Stimulated activated naive CD8-positive, alpha-beta T cell treated with anti-CD3 and anti-CD28 coated beads, Interleukin-15, Interleukin-2, amounts not matched to agents 100 ng/mL and 50 ng/mL, for 24 hours (primary cell): Measurements from ENCODE around the gene PHACTR2.

Experiments used
- H3K27ac Mint-ChIP-seq: one replicate; pipeline ENCODE4 v1.8.0; 2021; ENCODE audit warnings: mild to moderate bottlenecking, mixed read lengths
- H3K27me3 Mint-ChIP-seq: one replicate; pipeline ENCODE4 v1.8.0; 2021; ENCODE audit warnings: mixed read lengths
- H3K36me3 Mint-ChIP-seq: one replicate; pipeline ENCODE4 v1.8.0; 2021; ENCODE audit warnings: low read depth, mixed read lengths
- H3K4me1 Mint-ChIP-seq: one replicate; pipeline ENCODE4 v1.8.0; 2021; ENCODE audit warnings: low read depth, mixed read lengths
- H3K4me3 Mint-ChIP-seq: one replicate; pipeline ENCODE4 v1.8.0; 2021; ENCODE audit warnings: mild to moderate bottlenecking, mixed read lengths
- H3K9me3 Mint-ChIP-seq: one replicate; pipeline ENCODE4 v1.8.0; 2021; ENCODE audit warnings: mixed read lengths

Gene PHACTR2

GRCh38 chr6:143687591-143687990, 9.8 kb downstream of the PHACTR2 start:
- Mint-ChIP-seq H3K4me3 (no peak overlapping the region), H3K4me1 (peaks cover 8% of the 10 kb centered on the region), H3K27me3 (no peaks in the 10 kb centered on the region), H3K9me3 (peaks cover 4% of the 10 kb centered on the region), H3K27ac (no peak overlapping the region), H3K36me3 (peaks cover 7% of the 10 kb centered on the region)

GRCh38 chr6:143688681-143689080, 10.9 kb downstream of the PHACTR2 start:
- Mint-ChIP-seq H3K9me3 (no peaks in the 10 kb centered on the region), H3K36me3 (peaks cover 4% of the 10 kb centered on the region), H3K4me3 (no peak overlapping the region), H3K4me1 (peaks cover 9% of the 10 kb centered on the region), H3K27me3 (no peaks in the 10 kb centered on the region), H3K27ac (no peak overlapping the region)

DNA sequence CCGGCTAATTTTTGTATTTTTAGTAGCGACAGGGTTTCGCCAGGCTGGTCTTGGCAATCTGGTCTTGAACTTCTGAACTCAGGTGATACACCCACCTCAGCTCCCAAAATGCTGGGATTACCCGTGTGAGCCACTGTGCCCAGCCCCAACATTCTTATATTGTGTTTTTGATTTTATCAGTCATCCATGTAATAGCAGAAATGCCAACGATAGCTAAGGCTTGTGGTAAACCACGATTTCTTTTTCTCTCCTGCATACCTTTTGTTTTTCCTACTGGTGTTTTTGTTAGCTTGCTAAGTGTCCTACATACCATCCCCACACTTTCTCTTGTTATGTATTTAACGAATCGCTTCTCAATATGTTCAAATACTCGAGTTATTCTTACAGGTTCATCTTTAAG, 12.1 kb downstream of the PHACTR2 start:
- no peak overlapping the region for H3K4me3 Mint-ChIP-seq
- H3K27me3 Mint-ChIP-seq, result no peaks in the 10 kb centered on the region
- peak overlapping the region; percentile 33 for H3K27ac Mint-ChIP-seq
- peaks cover 4% of the 10 kb centered on the region for H3K36me3 Mint-ChIP-seq
- H3K4me1 Mint-ChIP-seq, result peaks cover 20% of the 10 kb centered on the region
- no peaks in the 10 kb centered on the region for H3K9me3 Mint-ChIP-seq

GRCh38 chr6:143691155-143691554, 13.4 kb downstream of the PHACTR2 start:
- peaks cover 31% of the 10 kb centered on the region for H3K4me1 Mint-ChIP-seq
- H3K27ac Mint-ChIP-seq, result no peak overlapping the region
- peaks cover 4% of the 10 kb centered on the region for H3K36me3 Mint-ChIP-seq
- H3K27me3 Mint-ChIP-seq, result no peaks in the 10 kb centered on the region
- no peak overlapping the region for H3K4me3 Mint-ChIP-seq
- H3K9me3 Mint-ChIP-seq, result no peaks in the 10 kb centered on the region

- no peak overlapping the region for H3K27ac Mint-ChIP-seq
- H3K9me3 Mint-ChIP-seq, result no peaks in the 10 kb centered on the region
- H3K4me3 Mint-ChIP-seq, result no peak overlapping the region
- no peaks in the 10 kb centered on the region for H3K27me3 Mint-ChIP-seq
- H3K36me3 Mint-ChIP-seq, result peaks cover 4% of the 10 kb centered on the region
- peaks cover 36% of the 10 kb centered on the region for H3K4me1 Mint-ChIP-seq
Measured at GRCh38 chr6:143691900-143692636, 14.3 kb downstream of the PHACTR2 start.

DNA sequence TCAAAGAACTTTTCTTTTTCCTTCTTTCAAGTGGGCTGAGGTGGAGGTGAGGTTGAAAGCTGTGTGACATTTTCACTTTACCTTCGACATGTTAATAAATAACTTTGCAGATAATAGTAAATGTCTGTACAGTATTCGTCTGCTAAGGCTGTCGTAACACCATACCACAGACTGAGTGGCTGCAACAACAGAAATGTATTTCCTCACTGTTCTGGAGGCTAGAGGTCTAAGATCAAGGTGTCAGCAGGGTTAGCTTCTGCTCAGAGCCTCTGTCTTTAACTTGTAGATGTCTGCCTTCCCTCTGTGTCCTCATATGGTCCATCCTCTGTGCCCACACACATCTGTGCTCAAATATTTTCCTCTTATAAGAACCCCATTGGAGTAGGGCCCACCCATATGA, 14.9 kb downstream of the PHACTR2 start:
- Mint-ChIP-seq H3K36me3 (peaks cover 4% of the 10 kb centered on the region), H3K4me1 (peaks cover 36% of the 10 kb centered on the region), H3K4me3 (no peak overlapping the region), H3K9me3 (no peaks in the 10 kb centered on the region), H3K27ac (no peak overlapping the region), H3K27me3 (no peaks in the 10 kb centered on the region)

DNA sequence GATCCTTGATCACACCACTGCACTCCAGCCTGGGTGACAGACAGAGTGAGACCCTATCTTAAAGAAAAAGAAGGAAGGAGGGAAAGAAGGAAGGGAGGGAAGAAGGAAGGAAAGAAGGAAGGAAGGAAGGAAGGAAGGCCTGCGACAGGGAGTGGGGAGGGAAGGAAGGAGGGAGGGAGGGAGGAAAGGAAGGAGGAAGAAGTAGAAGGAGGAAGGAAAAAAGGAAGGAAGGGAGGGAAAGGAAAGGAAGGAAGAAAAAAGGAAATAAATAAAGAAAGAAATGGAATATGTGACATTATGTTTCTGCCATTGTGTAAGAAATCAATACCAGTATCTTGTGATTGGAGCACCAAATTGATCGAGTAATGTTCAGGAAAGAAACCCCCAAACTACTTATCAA, 16.2 kb downstream of the PHACTR2 start:
- H3K36me3 Mint-ChIP-seq, result peaks cover 3% of the 10 kb centered on the region
- H3K9me3 Mint-ChIP-seq, result no peaks in the 10 kb centered on the region
- H3K27me3 Mint-ChIP-seq, result no peaks in the 10 kb centered on the region
- H3K4me3 Mint-ChIP-seq, result no peak overlapping the region
- no peak overlapping the region for H3K27ac Mint-ChIP-seq
- H3K4me1 Mint-ChIP-seq, result peaks cover 36% of the 10 kb centered on the region

GRCh38 chr6:143694560-143694959, 16.8 kb downstream of the PHACTR2 start:
- no peaks in the 10 kb centered on the region for H3K27me3 Mint-ChIP-seq
- H3K4me1 Mint-ChIP-seq, result peaks cover 36% of the 10 kb centered on the region
- no peaks in the 10 kb centered on the region for H3K36me3 Mint-ChIP-seq
- no peak overlapping the region for H3K4me3 Mint-ChIP-seq
- H3K27ac Mint-ChIP-seq, result peak overlapping the region; percentile 8
- H3K9me3 Mint-ChIP-seq, result no peaks in the 10 kb centered on the region

GRCh38 chr6:143695130-143695968, 17.6 kb downstream of the PHACTR2 start:
- H3K9me3 Mint-ChIP-seq, result no peaks in the 10 kb centered on the region
- no peaks in the 10 kb centered on the region for H3K36me3 Mint-ChIP-seq
- no peak overlapping the region for H3K27ac Mint-ChIP-seq
- H3K27me3 Mint-ChIP-seq, result no peaks in the 10 kb centered on the region
- H3K4me3 Mint-ChIP-seq, result no peak overlapping the region
- H3K4me1 Mint-ChIP-seq, result peaks cover 28% of the 10 kb centered on the region

DNA sequence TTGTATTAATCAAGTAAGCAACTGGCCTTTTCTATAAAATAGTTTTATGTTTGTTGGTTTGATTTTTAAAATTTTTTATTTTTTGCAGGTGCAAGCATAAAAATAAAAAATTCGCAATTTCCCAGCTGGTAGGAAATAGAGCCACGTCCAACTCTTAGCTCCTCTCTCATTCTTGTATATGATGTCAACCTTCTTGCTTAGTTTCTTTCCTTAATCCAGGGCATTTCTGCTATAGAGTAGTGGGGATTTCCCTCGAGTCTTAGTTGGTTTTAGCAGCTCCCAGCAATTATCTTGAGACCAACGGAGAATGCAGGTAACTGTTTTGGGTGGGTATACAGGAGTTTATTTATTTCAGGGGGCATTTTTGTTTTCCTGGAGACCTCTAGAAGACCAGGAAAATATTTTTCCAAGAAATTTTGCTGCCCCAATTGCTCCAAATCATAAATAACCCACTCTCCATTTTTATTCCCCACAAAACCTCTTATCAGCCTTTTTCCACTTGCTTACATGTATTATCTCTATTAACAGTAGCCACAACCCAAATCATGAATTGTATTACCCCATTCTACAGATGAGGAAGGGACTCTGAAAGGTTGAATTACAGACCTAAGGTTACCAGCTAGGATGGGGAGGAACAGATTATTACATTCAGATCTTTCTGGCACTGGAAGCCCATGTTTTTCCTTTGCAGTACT, 18.4 kb downstream of the PHACTR2 start:
- no peaks in the 10 kb centered on the region for H3K9me3 Mint-ChIP-seq
- H3K36me3 Mint-ChIP-seq, result no peaks in the 10 kb centered on the region
- no peaks in the 10 kb centered on the region for H3K27me3 Mint-ChIP-seq
- H3K27ac Mint-ChIP-seq, result no peak overlapping the region
- peaks cover 28% of the 10 kb centered on the region for H3K4me1 Mint-ChIP-seq
- no peak overlapping the region for H3K4me3 Mint-ChIP-seq

- Mint-ChIP-seq H3K36me3 (no peaks in the 10 kb centered on the region), H3K9me3 (no peaks in the 10 kb centered on the region), H3K4me1 (peaks cover 28% of the 10 kb centered on the region), H3K4me3 (no peak overlapping the region), H3K27me3 (no peaks in the 10 kb centered on the region), H3K27ac (no peak overlapping the region)
Measured at GRCh38 chr6:143696664-143697000, 18.9 kb downstream of the PHACTR2 start.

DNA sequence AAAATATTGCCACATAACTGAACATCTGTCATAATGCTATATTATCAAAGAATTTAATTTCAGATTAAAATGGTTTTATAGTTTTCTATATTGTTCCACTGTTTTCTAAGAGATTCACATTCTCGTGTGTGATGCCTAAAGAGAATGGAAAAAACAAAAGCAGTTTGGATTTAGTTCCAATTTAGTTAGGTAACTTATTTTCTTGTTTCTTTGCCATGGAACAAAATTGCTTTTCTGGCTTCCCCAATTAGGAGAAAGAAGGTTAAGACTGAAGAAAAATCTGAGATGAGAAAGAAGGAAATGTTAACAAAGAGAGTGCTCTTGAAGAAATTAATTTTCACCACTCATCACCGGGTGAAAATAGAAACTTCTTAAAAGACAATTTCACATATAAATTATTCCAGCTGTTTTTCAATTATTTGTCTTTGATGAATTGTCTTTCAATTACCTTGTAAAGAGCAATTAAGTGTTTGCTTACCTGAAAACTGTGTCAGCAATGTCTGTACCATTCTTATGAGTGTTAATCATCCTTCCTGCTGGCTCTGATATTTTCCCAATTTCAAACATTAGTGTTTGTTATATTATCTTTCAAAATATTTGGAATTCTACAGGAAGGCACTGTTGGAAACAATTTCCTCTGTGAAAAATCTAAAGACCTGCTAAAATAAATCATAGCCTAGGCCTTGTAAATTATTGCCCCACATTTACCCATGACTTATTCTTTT, 19.5 kb downstream of the PHACTR2 start:
- Mint-ChIP-seq H3K9me3 (no peaks in the 10 kb centered on the region), H3K27me3 (no peaks in the 10 kb centered on the region), H3K36me3 (no peaks in the 10 kb centered on the region), H3K27ac (no peak overlapping the region), H3K4me1 (peaks cover 28% of the 10 kb centered on the region), H3K4me3 (no peak overlapping the region)

DNA sequence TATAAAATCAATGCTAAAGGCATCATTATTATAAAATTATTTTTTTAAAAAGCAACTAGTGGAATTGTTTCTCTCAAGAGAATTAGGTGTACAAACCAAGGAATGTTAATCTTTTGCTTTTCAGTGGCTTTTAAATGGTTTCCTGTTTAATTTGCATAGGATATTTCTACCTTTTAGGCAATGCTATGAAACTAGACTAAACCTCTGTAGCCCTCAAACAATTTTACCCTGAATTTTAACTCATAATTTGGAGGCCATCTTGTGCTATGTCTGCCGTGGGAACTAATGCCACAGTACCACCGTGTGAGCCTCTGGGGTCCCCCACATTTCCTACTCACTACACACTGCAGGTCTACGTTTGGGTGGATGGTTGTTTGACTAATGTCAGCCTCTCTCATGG, 20.6 kb downstream of the PHACTR2 start:
- Mint-ChIP-seq H3K27me3 (no peaks in the 10 kb centered on the region), H3K4me3 (no peak overlapping the region), H3K4me1 (peaks cover 28% of the 10 kb centered on the region), H3K9me3 (no peaks in the 10 kb centered on the region), H3K36me3 (no peaks in the 10 kb centered on the region), H3K27ac (no peak overlapping the region)

- H3K27me3 Mint-ChIP-seq, result no peaks in the 10 kb centered on the region
- no peaks in the 10 kb centered on the region for H3K36me3 Mint-ChIP-seq
- peaks cover 25% of the 10 kb centered on the region for H3K4me1 Mint-ChIP-seq
- no peak overlapping the region for H3K27ac Mint-ChIP-seq
- no peak overlapping the region for H3K4me3 Mint-ChIP-seq
- H3K9me3 Mint-ChIP-seq, result no peaks in the 10 kb centered on the region
Measured at GRCh38 chr6:143698759-143699429, 21.1 kb downstream of the PHACTR2 start.
